GM21717 (cell line): ENCODE measurements around the gene WDFY2.

ENCODE experiments used
- ATAC-seq: cut with Tn5 transposase; IDR thresholded peaks from one replicate; pipeline ENCODE4 v1.9.1; 2021; ENCODE audit warnings: mild to moderate bottlenecking, moderate library complexity; ENCODE audit not compliant: unreplicated experiment

Gene WDFY2

DNA sequence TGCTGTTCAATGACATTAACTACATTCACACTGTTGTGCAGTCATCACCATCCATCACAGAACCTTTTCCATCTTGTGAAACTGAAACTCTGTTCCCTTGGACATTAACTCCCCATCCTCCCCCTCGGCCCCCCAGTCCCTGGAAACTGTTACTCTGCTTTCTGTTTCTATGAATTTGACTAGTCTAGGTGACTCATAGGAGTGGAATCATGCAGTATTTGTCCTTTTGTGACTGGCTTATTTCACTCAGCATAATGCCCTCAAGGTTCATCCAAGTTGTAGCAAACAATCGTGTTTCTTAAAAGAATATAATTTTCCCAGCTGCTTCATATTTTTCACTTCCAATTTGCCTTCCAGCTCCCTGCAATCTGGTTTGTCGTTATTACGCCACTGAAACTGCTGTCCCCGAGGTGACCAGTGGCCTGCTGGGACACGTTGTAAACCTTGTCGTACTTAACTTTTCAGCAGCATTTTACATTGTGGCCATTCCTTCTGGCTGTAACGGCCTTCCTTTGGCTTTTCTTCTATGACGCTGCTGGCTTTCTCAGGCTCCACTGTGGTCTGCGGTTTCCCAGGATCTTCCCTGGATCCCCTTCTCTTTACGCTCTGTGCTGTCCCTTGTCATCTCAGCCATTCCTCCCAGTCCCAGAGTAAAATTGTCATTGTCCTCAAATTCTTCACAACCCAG is 145.7 kb downstream of the WDFY2 start:
- ATAC-seq = no peak

DNA sequence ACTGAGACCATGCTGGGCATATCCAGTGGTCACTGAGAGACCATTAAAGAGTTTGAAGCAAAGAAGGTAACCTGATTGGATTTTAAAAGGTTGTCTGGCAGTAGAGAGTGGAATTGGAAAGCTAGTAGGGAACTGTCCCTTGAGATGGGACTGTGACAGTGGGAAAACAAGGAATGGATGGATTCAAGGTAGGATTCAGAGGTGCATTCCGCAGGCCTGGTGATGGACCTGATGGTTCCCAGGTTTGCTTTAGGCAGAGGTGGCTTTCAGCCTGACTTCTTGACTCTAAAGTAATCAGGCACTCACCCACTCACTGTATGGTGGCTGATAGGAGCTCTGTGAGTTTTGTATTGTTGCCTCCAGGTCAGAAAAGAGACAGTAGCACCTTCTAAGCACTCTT is 146.7 kb downstream of the WDFY2 start:
- no peak for ATAC-seq

DNA sequence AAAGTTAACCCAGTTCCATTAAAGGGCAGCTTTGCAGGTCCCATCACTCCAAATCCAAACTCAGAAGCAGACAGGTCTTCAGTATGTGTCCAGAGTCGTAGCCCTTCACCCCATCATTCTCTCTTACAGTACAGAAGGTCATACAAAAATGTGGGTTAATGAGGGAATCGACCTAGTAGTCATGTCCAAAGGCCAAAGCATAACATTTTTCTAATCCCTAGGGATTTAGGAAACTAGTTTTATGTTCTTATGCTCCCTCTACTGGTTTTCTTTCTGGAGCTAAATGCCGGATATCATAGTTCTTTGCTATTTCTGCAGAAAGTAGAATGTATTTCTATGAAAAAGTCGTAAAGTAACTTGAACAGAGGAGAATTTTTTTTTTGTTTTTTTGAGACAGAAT is 147.5 kb downstream of the WDFY2 start:
- ATAC-seq = no peak

DNA sequence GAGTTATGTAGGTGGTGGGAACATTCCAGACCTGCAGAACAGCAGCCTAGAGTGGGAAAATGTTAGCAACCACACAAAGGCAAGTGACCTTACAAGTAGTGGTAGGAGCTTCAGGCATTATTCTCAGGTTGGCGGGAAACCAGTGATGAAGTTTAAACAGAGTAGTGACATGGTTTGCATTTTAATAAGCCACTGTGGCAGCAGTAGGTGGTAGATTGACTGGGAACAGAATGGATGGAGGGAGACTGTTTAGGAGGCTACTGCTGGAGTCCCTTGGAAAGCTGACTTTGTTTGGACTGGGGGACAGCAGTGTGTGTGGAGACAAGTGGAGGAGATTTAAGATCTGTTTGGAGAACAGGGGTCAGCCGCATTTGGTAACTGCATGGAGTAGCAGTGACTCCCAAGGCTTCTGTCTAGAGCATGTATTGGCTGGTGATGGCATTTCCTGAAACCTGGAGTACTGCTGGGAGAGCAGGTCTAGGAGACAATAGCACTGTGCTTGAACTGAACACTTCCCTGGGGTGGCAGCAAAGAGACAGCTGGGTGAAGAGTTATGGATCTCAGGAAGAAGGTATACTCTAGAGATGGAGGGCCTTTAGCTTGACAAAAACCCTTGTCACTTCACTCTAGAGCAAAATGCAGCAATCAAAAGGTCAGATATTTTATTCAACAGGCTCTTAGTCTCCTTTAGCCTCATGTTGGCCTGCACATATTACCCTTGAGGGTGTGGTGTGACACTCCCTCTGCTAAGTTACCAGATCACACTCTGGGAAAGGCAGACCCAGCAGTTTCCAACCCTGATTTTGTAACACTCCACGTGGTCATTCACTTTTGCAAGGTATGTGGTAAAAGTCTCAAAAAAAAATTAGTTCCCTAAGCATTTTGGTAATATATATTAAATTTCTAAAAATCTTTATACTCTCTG is 149.4 kb downstream of the WDFY2 start:
- no peak for ATAC-seq

DNA sequence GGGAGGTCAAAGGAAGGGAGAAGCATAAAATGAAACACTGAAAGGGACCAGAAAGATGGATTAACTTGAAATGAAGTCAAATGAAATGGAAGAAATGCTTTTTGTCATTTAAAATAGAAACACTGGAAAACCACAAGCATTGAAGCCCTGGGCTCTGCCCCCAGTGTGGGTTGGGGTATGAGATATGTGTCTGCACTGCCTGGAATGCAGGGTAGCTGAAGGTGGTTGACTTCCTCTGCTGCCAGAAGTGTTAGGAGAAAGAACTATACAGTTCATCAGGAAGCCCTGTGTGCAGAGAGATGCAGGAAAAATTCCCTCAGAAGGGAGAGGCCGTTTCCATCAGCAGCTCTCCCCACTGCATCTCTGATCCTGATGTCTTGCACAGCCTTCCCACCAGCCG is 150.5 kb downstream of the WDFY2 start:
- ATAC-seq = no peak

DNA sequence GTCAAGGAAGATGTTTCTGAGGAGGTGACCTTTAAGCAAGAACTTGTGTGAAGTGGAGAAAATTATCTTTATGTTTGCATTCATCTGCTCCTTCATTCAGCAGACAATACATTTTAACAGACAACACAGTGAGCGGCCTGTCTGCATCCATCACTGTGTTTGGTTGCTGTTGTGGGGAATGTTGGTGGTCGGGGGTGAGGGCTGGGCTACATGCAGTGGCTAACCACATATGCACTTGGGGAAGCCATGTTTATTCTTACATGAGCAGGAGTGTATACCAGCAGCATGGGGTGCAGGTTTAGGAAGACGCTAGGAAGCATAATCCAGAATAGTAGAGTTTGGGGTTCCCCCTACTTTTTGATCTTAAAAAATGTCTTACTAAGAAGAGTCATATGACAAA is 153.3 kb downstream of the WDFY2 start:
- no peak for ATAC-seq

DNA sequence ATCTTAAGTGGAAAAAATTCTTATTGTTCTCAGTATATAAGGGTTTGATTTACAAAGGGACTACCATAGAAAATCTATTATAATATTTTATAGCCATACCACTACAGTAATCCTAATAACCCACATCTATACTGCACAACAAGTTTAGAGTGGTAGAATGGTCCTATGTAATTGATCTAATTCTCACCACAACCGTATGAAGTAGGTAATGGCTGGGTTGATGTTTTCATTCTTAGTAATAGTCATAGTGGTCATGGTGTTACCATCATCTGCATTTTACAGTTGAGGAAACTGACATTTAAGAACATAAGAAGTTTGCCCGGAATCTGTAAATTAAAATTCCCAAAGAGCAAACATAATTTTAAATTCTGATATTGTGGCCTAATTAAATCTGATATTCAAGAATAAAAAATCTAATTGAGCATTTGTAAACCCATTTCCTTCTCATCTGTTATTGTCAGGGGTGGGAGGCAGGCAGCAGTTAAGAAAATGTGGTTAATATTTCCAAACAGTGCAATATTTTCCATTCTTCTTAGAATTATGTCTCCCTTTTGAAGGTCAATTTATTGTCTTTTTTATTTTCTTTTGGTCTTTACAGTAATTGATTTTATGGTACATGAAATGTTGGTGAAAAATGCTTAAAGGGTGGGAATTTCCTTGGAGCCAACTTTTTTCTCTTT is 154.1 kb downstream of the WDFY2 start:
- ATAC-seq = no peak

DNA sequence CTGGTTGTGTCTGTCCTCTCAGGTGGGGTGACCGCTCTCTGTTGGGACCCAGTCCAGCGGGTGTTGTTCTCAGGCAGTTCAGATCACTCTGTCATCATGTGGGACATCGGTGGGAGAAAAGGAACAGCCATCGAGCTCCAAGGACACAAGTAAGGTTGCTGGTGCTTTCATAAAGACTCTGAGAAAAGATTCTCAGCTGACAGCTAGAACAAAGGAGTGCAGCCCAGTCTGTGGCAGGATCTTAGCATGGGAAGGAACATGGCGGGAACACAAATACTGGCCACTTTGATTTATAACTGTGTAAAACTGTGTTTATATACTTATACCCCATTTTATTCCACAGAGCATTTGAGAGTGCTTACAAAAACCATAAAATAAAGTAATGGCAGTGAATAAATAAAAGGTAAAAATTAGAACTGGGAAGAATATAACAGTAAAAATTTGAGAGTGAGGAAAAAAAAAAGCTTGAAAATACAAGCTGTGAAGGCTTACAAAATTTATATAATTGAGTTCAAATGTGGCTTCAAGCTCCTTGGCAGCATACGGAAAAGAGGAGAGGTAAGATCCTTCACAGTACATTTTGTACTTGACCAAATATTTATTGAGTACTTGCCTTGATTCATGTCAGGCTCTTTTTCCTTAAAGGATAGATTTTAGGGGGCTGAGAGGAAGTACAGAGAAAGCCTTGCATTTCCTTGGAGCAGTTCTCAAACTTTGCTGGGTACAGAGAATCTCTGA is 154.9 kb downstream of the WDFY2 start:
- ATAC-seq = no peak

DNA sequence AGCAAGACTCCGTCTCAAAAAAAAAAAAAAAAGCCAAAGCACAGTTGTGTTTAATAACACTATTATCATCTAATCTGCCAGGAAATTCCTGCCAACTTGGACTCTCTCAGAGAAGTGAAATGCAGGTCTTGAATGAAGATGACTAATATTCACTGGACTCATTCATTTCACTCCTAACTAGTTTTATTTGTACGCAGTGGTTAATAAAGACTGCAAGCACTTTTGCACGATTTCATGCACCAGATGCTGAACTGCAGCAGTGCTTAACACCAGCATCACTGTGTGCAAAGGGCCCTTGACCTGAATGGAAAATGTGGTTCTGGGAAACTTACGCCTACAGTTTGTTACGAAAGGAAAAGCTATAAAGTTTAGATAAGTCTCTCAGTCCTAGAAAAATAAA is 156.4 kb downstream of the WDFY2 start:
- ATAC-seq = no peak

DNA sequence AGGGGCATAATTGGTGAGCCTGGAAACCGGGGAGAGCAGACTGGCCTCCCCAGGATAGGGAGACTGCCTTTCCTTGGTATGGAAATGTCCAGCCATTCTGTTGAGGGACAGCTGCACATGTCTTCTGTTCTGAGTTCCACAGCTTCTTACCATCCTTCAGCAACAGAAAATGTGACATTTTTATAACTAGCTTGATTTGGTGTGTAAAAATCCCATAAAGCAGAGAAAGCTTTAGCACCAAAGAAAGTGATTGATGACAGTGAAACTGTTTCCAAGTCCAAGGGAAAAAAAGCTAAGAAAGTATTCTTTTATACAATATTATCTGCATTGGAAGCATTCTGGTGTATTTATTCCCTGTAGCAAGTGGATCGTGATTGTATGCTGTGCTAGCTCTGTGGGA is 157.8 kb downstream of the WDFY2 start:
- no peak for ATAC-seq

DNA sequence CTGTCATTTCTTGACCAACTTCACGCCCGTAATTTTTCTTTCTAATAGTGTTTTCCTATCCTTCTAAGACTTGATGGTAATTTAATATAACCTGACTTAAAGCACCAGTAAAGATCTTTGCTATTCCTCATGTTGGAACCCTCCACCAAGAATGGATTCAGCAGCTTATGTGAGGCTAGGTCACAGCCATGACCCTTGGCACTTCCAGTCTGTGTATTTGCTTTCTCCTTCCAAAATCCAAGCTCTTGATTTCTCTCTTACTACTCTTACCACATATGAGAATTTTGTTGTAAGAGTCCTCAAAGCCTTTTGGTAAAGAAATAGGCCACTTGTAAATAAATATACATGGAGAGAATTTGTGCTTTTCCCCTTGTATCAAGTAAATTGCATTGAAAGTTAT is 158.3 kb downstream of the WDFY2 start:
- ATAC-seq = no peak

DNA sequence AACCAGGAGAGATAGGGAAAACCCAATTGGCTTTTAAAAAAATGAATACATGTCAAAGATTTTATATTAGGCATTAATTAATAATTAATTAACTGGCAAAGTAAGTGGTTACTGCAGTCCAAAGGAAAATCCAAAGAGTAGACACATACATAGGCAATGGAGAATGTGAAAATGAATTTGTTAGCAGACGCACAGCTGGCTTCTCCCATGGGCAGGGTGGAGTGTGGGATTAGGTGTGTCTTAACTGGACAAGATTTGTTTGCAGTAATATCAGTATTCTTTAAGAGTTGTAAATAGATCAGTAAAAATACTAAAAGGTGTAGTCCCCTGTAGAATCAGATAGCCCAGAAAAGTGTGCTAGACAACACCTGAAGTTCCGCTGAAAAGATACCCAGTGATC is 161.0 kb downstream of the WDFY2 start:
- no peak for ATAC-seq

DNA sequence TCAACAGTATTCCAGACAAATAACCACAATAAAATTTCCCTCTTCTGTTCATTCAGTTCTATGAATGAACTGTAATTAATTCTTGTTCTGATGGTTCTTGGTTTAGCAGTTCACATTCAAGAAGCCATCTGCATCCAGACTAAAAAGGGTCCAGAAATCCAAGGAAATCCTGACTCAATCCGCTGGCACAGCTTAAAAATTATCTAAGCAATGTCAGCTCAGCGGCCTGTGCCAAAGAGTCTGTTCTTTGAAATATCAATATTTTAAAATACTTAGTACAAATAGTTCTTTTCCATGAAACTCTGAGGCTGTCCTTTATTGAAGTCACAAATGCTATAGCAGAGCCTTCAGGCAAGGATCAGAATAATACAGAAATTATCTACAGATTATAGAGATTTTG is 162.5 kb downstream of the WDFY2 start:
- ATAC-seq = no peak

DNA sequence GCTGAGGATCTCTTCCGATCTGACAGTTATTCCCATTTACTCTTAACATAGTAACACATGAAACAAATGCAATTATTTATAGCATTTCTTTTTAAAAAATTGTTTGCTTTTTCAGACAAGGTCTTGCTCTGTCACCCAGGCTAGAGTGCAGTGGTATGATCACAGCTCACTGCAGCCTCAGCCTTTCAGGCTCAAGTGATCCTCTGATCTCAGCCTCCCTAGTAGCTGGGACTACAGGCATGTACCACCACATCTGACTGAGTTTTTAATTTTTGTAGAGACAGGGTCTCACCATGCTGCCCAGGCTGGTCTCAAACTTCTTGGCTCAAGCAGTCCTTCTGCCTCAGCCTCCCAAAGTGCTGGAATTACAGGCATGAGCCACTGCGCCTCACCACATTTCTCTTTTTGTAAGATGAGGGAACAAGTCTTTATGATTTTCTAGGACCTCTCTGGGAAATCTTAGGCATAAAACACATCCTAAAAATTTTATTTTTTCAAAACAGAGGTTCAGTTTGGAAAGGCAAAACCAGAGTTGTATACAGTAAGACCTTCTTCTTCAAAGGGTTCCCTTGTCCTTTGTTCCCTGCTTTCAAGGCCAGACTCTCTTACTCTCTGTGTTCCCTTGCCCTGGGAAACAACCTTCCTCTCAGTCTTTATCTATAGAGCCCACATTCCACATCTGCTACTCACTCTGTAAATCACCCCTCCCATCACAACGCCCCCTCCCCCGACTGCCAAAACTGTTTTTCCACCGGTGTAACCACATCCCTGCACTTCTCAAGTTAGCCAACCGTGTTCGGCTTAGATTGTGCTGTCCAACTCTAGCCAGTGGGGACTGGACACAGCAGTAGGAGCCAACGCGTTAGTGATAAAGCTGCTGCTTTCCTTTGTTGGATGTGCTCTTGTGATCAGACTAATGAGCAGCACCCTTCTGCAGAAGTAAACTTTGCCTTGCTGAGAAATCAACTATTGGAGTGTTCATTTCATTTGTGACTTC is 163.5 kb downstream of the WDFY2 start:
- no peak for ATAC-seq

DNA sequence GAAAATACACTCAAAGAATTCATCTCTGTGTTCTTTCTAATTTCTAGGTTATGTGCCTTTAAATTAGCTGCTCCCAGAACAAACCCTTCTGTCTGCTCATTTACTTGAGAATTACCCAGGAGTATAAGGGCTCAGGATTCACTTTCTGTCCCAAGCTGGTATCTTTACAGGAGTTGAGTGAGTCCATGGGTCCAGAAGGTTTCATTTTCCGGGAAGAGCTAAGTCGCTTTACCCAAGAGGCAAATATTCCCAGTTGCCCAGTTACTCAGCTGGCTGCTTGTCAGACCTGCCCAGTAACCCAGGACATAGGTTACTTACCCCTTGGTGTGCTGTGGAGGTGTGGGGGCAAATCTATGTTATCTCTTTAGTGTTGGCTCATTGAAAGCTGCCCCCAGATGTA is 172.4 kb downstream of the WDFY2 start:
- ATAC-seq = no peak

DNA sequence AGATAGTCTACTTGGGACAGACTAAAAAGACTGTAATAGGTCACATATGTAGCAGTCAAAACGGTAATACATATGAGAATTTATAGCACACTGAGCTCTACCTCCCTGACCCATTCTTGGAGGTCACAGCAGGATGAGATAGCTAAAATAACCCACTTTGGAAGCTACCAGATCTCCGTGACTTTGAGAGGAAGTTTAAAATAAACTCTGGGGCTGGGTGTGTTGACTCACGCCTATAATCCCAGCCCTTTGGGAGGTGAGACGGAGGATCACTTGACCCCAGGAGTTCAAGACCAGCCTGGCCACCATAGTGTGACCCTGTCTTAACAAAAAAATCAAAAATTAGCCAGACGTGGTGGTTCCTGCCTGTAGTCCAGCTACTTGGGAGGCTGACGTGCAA is 174.4 kb downstream of the WDFY2 start:
- no peak for ATAC-seq

DNA sequence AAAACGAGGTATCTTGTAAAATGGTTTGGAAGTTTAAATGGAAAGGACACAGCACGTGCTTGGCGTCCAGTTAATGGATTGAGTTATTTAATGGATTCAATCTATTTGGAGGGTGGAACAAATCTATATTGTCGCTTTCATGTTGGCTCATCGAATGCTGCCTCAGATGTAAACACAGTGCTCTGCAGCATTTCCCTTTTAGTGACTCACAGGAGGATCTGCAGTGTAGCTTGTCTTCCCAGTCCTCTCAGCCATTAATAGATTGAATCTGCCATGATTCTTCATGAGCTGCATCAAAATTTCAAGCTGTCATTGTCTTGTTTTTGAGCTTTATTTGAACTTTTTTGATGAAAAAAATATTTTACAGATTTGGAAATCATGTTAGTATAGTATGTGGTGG is 175.0 kb downstream of the WDFY2 start:
- no peak for ATAC-seq

DNA sequence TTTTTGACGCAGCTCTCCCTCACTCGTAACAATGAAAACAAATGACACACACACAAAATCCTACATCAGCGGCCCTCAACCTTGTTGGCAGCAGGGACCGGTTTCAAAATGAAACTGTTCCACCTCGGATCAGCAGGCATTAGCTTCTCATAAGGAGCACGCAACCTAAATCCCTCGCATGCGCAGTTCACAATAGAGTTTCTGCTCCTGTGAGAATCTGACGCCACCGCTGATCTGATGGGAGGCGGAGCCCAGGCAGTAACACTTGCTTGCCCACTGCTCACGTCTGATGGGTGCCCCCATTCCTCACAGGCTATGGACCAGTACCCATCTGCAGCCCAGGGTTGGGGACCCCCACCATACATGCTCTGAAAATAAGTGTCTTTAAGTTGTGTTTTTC is 176.3 kb downstream of the WDFY2 start:
- ATAC-seq = no peak

DNA sequence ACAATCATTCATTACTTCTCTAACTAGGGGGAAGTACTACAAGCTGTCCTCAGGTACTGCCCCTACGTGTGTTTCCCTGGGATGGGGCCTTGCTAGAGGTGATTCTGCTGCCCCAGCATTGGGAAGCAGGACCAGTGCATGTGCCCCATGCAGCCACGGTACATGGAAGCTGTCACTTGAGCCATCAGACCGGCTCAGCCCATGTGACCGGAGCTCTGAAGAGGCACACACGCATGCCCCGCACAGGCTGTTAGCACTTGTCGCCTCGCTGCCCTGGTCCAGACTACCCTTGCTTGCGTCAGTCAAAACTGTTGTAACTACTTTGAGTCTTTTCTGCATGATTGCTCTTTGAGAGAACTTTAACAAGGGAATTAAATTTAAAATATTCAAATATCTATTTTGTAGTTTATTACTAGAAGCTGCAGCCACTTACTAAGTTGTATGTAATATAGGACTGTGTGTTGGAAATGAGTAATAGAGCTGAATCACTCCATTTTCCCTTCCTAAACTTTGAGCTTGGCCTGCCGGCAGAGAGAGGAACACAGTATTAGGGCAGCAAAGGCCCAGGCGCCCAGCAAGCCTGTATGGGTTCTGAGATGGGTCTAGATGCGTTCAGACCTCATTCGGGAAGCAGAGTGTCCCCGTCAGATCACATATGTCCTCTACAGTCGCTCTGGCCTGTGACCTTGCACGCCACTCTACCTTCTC is 177.5 kb downstream of the WDFY2 start:
- no peak for ATAC-seq
